Right renal pelvis (tissue), 4 donors: ENCODE measurements around the gene PRKCA. TPM values are rescaled to one million over a fixed set of nuclear protein-coding genes. Genes with fewer than 3 reads are reported as not detected.

Experiments
- DNase-seq, 4 donors: peaks; one replicate each; pipeline ENCODE4 v3.0.0-alpha.2; 2013; ENCODE audit warnings: low read depth in 4 of 4, low spot score in 3 of 4, missing footprints in 1 of 4
- polyA plus RNA-seq, 4 donors: library from polyadenylated mRNA; unstranded; fragments of 120-200 nt; gene quantifications; one replicate each; pipeline ENCODE4 v1.2.1, GENCODE V29; 2013; ENCODE audit not compliant: insufficient read length in 4 of 4

Gene PRKCA
- polyA plus RNA-seq, 4 donors = 20.9 to 25.9 (median 24.5) TPM

- DNase-seq = no peak
Observed at GRCh38 chr17:66498580-66498979, 196.2 kb downstream of the PRKCA start.

- no peak for DNase-seq
Observed at GRCh38 chr17:66506641-66507040, 204.2 kb downstream of the PRKCA start.

- no peak for DNase-seq
Observed at GRCh38 chr17:66507103-66507923, 204.9 kb downstream of the PRKCA start.

GRCh38 chr17:66507982-66508760, 205.8 kb downstream of the PRKCA start:
- no peak for DNase-seq

- no peak for DNase-seq
Observed at GRCh38 chr17:66508896-66509844, 206.8 kb downstream of the PRKCA start.

GRCh38 chr17:66509926-66510325, 207.5 kb downstream of the PRKCA start:
- DNase-seq = no peak

GRCh38 chr17:66511135-66511534, 208.7 kb downstream of the PRKCA start:
- DNase-seq = no peak

GRCh38 chr17:66514227-66514806, 211.9 kb downstream of the PRKCA start:
- DNase-seq = no peak

- no peak for DNase-seq
Observed at GRCh38 chr17:66515974-66516373, 213.6 kb downstream of the PRKCA start.

GRCh38 chr17:66517336-66518009, 215.1 kb downstream of the PRKCA start:
- DNase-seq = no peak

- no peak for DNase-seq
Observed at GRCh38 chr17:66518108-66518507, 215.7 kb downstream of the PRKCA start.

GRCh38 chr17:66518677-66519076, 216.3 kb downstream of the PRKCA start:
- no peak for DNase-seq

- DNase-seq = no peak
Observed at GRCh38 chr17:66519154-66519553, 216.7 kb downstream of the PRKCA start.

- no peak for DNase-seq
Observed at GRCh38 chr17:66520999-66521398, 218.6 kb downstream of the PRKCA start.

- DNase-seq = no peak
Observed at GRCh38 chr17:66522591-66523272, 220.3 kb downstream of the PRKCA start.

GRCh38 chr17:66523378-66524200, 221.2 kb downstream of the PRKCA start:
- DNase-seq = no peak

- DNase-seq = no peak
Observed at GRCh38 chr17:66524877-66525276, 222.5 kb downstream of the PRKCA start.

- DNase-seq = no peak
Observed at GRCh38 chr17:66525338-66525737, 222.9 kb downstream of the PRKCA start.
